Spleen (tissue), 11 donors: ENCODE measurements around the gene OR51E2. TPM values are rescaled to one million over a fixed set of nuclear protein-coding genes. Genes with fewer than 3 reads are reported as not detected.

Experiments used
- DNase-seq: peaks from one replicate; pipeline ENCODE4 v3.0.0-alpha.2; 2020
- H3K27ac ChIP-seq, 8 donors: fragments of 200-600 bp; sonication (generic) in 7 of 8; 1 replicate in 4 of 8; 2 replicates in 4 of 8; pipeline versions ENCODE4 v1.5.0 to v1.8.0; 2016 to 2021; ENCODE audit warnings: inconsistent platforms in 4 of 8, mild to moderate bottlenecking in 4 of 8, moderate library complexity in 1 of 8
- H3K27me3 ChIP-seq, 7 donors: fragments of 200-600 bp; sonication (generic) in 6 of 7; replicated peaks in 1 of 7; 1 replicate in 4 of 7; 2 replicates in 3 of 7; pipeline versions ENCODE4 v1.5.0 to v1.8.0; 2016 to 2021; ENCODE audit warnings: inconsistent platforms in 3 of 7, mild to moderate bottlenecking in 1 of 7
- H3K36me3 ChIP-seq, 6 donors: fragments of 200-600 bp; sonication (generic) in 5 of 6; 1 replicate in 4 of 6; 2 replicates in 2 of 6; pipeline versions ENCODE4 v1.5.0 to v1.8.0; 2016 to 2021; ENCODE audit warnings: inconsistent platforms in 2 of 6
- H3K4me1 ChIP-seq, 6 donors: fragments of 200-600 bp; sonication (generic) in 5 of 6; 1 replicate in 3 of 6; 2 replicates in 3 of 6; pipeline versions ENCODE4 v1.5.0 to v1.8.0; 2016 to 2021; ENCODE audit warnings: inconsistent platforms in 3 of 6
- H3K4me3 ChIP-seq, 8 donors: fragments of 200-600 bp; sonication (generic) in 7 of 8; 1 replicate in 4 of 8; 2 replicates in 4 of 8; pipeline versions ENCODE4 v1.5.0 to v1.8.0; 2016 to 2021; ENCODE audit warnings: inconsistent platforms in 4 of 8, mild to moderate bottlenecking in 4 of 8, moderate library complexity in 2 of 8
- H3K9me3 ChIP-seq, 8 donors: fragments of 200-600 bp; sonication (generic) in 7 of 8; 1 replicate in 4 of 8; 2 replicates in 4 of 8; pipeline versions ENCODE4 v1.5.0 to v1.8.0; 2016 to 2021; ENCODE audit warnings: inconsistent platforms in 4 of 8
- POLR2A ChIP-seq, 3 donors: fragments of 450-650 bp; IDR thresholded peaks; one replicate each; pipeline ENCODE4 v1.5.1; 2017; ENCODE audit warnings: antibody characterized with exemption in 3 of 3, mild to moderate bottlenecking in 1 of 3
- POLR2AphosphoS5 ChIP-seq, 3 donors: sonication (generic); formaldehyde crosslinking; IDR thresholded peaks; one replicate each; pipeline ENCODE4 v1.5.1; 2017; ENCODE audit warnings: antibody characterized with exemption in 3 of 3
- WGBS, 5 donors: extraction: QIAGEN DNeasy Blood & Tissue Kit in 3 of 5; methylation state at CpG; one replicate each; pipeline versions ENCODE4 v1.1.5 to v1.1.7; 2013 to 2018; 5-methylcytosine and 5-hydroxymethylcytosine counted together
- intact Hi-C: fragments of 100-400 bp; cut with DNase I; formaldehyde crosslinking; loops from one replicate; pipeline ENCODE4 v1.15.0; 2023; ENCODE audit warnings: low total_unique reads
- polyA plus RNA-seq, 3 donors: library from polyadenylated mRNA; stranded (reverse); fragments of 200-250 nt; gene quantifications; one replicate each; pipeline ENCODE4 v1.2.1, GENCODE V29; 2013
- total RNA-seq, 7 donors: library from RNA; depleted of rRNA in 3 of 7; stranded (reverse); fragments of >200 nt in 3 of 7; fragmentation: NEBNext Ultra II Directional in 4 of 7; extraction: Animal tissue kit (Norgen Biotek cat#: 25700) in 4 of 7; gene quantifications; one replicate each; pipeline versions ENCODE4 v1.1.0 to v1.2.1, GENCODE V29; 2016 to 2021
- TF ChIP-seq, protein P1 (sequence below), 11 experiments: fragments of 200-600 bp in 7 of 11; fragments of 450-650 bp in 4 of 11; sonication (generic) in 4 of 11; IDR thresholded peaks in 8 of 11; conservative IDR thresholded peaks in 3 of 11; 1 replicate in 7 of 11; 2 replicates in 4 of 11; pipeline versions ENCODE4 v1.4.0 to v1.8.0; 2016 to 2021; ENCODE audit warnings: antibody characterized with exemption in 11 of 11, inconsistent platforms in 4 of 11, mild to moderate bottlenecking in 1 of 11
- donor health status: healthy with polysubstance abuse.
- donor health status: DM: no; HTN: no; CAD: no; lungs with moderate emphysema.
- donor health status: DM: no; HTN: no; CAD: no.
- donor health status: Bipolar disorder and iron deficiency.
- donor health status: healthy.
- donor health status: DM: no; HTN: no; CAD: no.
- donor health status: DM: yes; HTN: yes; CAD: no.

OR51E2 gene
- total and polyA plus RNA-seq, 10 donors, result 0.05 to 0.09 TPM; not detected in 8

DNA sequence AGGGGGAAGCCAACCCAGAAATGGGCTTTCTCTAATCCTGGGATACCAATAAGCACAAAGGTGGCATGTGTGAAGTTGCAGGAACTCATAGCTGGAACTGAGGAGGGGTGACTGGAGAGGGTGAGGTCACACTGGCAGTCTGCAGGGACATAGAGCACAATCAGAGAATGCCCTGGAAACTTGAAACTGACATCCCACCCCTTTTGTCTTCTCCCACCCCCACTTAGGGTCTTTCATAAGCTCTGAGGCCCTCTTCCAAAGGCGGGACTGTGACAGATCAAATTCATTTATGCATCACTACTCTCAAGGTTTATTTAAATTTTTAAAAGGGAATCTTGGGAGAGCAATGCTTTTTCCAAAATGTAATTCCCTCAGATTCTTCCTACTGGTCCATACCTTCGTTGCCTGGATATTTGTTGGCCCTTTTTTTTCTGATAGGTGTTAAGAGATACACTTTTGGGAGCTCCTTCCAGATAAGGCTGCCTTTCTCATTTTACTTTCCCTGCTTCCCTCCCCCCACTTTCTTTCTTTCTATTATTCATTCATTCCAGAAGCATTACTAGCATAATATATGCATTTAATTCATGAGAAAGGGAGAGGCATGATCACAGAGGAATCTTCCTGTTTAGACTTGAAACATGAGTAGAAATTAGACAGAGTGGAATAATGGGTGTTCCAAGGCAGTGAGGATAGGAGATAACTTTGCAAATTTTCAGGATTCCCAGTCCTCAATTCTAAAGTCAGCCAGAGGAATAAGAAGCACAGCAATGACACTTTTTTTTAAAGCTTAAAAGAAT lies 14.8 kb downstream of the OR51E2 start:
- Histone ChIP-seq H3K36me3 (no peaks in the 10 kb centered on the region), H3K27ac (no peak overlapping the region), H3K4me3 (no peak overlapping the region), H3K9me3 (no peaks in the 10 kb centered on the region), H3K4me1 (no peaks in the 10 kb centered on the region), H3K27me3 (no peaks in the 10 kb centered on the region)
- TF ChIP-seq POLR2AphosphoS5 (IDR thresholded peaks at IDR 0.05), result no peak
- TF ChIP-seq POLR2A (IDR thresholded peaks at IDR 0.05), result no peak
- TF ChIP-seq, protein P1, sequence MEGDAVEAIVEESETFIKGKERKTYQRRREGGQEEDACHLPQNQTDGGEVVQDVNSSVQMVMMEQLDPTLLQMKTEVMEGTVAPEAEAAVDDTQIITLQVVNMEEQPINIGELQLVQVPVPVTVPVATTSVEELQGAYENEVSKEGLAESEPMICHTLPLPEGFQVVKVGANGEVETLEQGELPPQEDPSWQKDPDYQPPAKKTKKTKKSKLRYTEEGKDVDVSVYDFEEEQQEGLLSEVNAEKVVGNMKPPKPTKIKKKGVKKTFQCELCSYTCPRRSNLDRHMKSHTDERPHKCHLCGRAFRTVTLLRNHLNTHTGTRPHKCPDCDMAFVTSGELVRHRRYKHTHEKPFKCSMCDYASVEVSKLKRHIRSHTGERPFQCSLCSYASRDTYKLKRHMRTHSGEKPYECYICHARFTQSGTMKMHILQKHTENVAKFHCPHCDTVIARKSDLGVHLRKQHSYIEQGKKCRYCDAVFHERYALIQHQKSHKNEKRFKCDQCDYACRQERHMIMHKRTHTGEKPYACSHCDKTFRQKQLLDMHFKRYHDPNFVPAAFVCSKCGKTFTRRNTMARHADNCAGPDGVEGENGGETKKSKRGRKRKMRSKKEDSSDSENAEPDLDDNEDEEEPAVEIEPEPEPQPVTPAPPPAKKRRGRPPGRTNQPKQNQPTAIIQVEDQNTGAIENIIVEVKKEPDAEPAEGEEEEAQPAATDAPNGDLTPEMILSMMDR (IDR thresholded peaks at IDR 0.05 in 8 of 11, conservative IDR thresholded peaks at IDR 0.05 in 3 of 11), result no peak
- intact Hi-C loops, result no loop called here
- DNase-seq, result no peak
- WGBS, 5 donors, result 71 to 77% (median 72%) methylated on average over 2 of the region's 2 CpGs

DNA sequence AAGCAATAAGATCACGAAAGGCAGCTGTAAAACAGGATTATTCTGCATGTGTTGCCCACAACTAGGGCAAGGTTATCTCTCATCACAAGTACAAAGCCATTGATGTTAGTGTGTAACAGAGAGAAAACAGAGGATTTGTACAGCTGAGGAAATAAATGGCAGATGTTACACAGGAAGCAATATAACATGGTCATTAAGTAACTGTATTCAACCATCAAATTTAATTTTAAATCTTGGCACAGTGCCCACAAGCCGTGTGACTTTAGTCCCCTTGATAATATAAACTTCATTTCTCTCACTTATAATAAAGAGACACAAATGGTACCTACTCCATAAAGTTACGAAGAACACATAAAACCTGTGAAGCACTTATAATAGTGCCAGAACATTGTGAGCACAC lies 17.3 kb downstream of the OR51E2 start:
- intact Hi-C loops, result no loop called here
- no peaks in the 10 kb centered on the region for H3K36me3 ChIP-seq
- TF ChIP-seq POLR2AphosphoS5 (IDR thresholded peaks at IDR 0.05), result no peak
- H3K4me3 ChIP-seq, result no peak overlapping the region
- WGBS, 5 donors, result 35 to 51% (median 46%) methylated on average over 3 of the region's 3 CpGs
- peaks cover 0 to 6% (median 0%) of the 10 kb centered on the region in 7 donors for H3K27me3 ChIP-seq
- no peak overlapping the region for H3K27ac ChIP-seq
- H3K4me1 ChIP-seq, result no peaks in the 10 kb centered on the region
- no peaks in the 10 kb centered on the region for H3K9me3 ChIP-seq
- no peak for DNase-seq

DNA sequence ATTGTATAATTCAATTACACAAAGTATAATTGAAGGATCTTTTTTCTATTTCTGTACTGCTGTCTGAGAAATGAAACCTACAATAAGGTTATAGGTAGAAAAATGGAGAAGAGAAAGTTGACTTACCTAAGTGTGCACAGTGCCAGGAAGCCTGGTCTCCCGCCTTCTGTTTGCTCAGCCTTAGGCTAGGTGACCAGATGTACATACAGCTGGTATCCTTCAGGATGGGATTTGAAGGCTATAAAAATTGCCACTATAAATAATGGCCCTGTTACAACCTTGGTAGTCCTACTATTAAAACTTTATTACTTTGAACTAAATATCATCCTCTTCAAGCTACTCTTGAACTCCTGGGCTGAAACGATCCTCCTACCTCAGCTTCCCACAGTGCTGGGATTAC lies 19.7 kb downstream of the OR51E2 start:
- TF ChIP-seq POLR2AphosphoS5 (IDR thresholded peaks at IDR 0.05), result no peak
- TF ChIP-seq POLR2A (IDR thresholded peaks at IDR 0.05), result no peak
- TF ChIP-seq, protein P1 (IDR thresholded peaks at IDR 0.05 in 8 of 11, conservative IDR thresholded peaks at IDR 0.05 in 3 of 11), result no peak
- H3K36me3 ChIP-seq, result no peaks in the 10 kb centered on the region
- intact Hi-C loops, result no loop called here
- 68 to 90% (median 82%) methylated on average over 2 of the region's 2 CpGs for WGBS, 5 donors
- H3K27ac ChIP-seq, result no peak overlapping the region
- no peaks in the 10 kb centered on the region for H3K9me3 ChIP-seq
- no peaks in the 10 kb centered on the region for H3K4me1 ChIP-seq
- DNase-seq, result no peak
- peaks cover 0 to 19% (median 0%) of the 10 kb centered on the region in 7 donors for H3K27me3 ChIP-seq
- H3K4me3 ChIP-seq, result no peak overlapping the region

DNA sequence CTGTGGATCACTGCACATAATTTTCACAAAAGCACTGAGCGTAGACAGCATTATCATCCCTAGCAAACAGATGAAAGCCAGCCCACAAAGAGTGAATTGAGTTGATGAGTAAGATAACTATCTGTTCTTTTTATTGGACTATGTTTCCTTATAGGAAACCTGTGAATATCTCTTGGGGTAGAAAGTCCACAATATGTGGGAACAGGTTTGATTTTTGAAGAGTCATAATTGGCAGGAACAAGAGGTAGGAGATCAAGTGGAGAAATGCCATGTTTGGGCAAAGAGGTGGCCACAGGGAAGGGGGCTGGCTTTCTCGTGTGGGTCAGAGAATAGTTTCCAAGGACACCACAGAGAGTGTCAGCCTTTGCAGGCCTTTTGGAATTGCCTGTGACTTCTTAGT lies 23.9 kb downstream of the OR51E2 start:
- Histone ChIP-seq H3K36me3 (no peaks in the 10 kb centered on the region), H3K9me3 (no peaks in the 10 kb centered on the region), H3K4me3 (no peak overlapping the region), H3K27ac (no peak overlapping the region), H3K4me1 (no peaks in the 10 kb centered on the region), H3K27me3 (peaks cover 0 to 19% (median 0%) of the 10 kb centered on the region in 7 donors)
- no peak for DNase-seq
- intact Hi-C loops, result no loop called here
- TF ChIP-seq, protein P1 (IDR thresholded peaks at IDR 0.05 in 8 of 11, conservative IDR thresholded peaks at IDR 0.05 in 3 of 11), result no peak
- TF ChIP-seq POLR2AphosphoS5 (IDR thresholded peaks at IDR 0.05), result no peak
- TF ChIP-seq POLR2A (IDR thresholded peaks at IDR 0.05), result no peak
- 50 to 83% (median 77%) methylated on average over 2 of the region's 2 CpGs for WGBS, 5 donors
